A204.1 (cell line): Measurements from ENCODE around the gene GFOD1.
A peak's percentile ranks its signal among the peaks of the same experiment; 100 is the strongest.
"Not testable (repeated sequence)": the region's sequence is repeated elsewhere in the genome, so short reads cannot be mapped to it uniquely, and the experiment has no call there.

Experiments used
- FAIRE-seq: peaks from 2 replicates; lab custom pipeline; 2012; peaks lifted over from hg19 to GRCh38; lab: Jason Lieb, UNC

The GFOD1 gene

DNA sequence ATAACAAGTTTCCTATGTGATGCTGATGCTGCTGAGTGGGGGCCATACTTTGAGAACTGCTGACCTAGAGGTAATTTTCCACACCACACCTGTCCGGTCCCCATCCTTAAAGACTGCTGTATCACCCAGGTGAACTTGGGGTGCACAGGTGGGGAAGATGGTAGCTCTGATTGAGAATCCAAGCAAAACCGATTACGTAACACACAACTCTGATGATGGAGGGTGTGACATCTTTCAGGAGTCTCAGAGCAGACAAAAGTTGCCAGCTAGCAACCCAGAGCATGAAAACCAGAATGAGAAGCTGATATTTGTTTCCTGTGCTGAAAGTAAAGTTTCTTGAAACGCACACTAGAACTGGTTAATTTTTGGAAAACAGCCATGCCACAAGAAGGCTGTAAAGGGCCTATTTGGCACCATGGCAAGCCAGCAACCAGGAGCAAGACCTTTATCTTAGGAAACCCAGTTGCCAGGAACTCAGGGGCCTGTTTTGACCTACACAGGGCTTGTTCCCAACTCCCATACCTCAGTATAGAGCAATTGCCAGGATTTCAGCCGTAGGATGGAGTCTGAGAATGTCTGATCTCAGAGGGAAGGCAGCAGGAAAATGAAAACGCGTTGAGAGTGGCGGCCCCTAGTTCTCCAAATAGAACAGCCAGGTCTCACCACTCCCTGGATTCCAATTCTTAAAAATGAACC is 137.4 kb downstream of the GFOD1 start:
- FAIRE-seq: no peak

- no peak for FAIRE-seq
These were observed 138.9 kb downstream of the GFOD1 start for GRCh38 chr6:13348334-13349113.

- FAIRE-seq: no peak
These were observed 141.2 kb downstream of the GFOD1 start for GRCh38 chr6:13346245-13346644.

- FAIRE-seq: no peak
These were observed 144.9 kb downstream of the GFOD1 start for GRCh38 chr6:13342414-13343019.

DNA sequence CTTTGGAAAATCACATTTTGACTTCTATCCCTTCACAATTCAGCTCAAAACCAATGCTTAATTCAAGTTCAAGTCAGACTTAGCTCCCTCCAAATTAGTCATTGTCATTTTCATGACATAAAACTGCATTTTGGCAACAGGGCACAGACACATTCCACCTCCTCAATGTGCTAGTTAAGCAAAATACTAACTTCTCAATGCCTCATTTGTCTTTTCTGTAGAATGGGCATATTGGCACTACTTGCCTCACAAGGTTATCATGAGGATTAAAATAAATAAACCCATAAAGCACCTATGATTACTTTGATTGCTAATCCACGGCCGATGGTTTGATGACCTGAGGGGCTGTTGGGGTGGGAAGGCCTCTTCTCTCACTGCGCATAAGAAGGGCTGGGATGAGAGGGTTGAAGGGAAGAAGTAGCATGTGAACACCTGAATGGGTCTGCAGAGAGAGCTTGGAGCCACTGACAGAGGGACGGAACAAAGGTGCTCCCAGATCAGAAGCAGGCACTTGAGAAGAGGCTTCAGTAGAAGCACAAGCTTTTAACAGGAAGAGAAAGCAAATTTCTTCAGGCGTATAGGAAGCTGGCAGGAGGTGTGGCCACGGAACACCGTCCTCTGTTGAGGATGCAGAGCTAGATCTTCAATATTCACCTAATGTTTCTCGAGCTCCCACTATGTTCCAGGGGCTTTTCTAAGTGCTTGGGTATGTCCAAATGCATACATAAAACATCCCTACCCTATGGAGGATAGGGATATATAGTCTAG is 147.4 kb downstream of the GFOD1 start:
- FAIRE-seq: no peak

DNA sequence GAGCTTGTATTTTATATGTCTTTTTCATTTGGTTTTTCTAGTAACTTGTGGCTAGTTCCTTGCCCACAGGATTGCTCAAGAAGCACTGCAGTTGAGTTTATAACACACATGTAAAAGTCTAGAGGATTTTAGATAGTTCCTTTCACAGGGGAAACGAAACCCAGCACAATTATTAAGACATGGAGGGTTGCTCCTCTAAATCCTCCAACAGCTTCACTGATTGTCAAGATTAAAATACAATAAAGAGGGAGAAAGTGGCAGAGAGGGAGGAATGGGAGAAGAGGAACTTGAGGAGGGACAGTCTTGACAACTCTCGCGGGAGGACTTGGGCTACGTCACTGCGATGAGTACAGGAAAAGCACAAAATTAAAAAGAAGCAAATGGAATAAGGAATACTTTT is 149.4 kb downstream of the GFOD1 start:
- FAIRE-seq: no peak

- FAIRE-seq: peak; percentile 64
These were observed 150.8 kb downstream of the GFOD1 start for GRCh38 chr6:13336553-13336952.

DNA sequence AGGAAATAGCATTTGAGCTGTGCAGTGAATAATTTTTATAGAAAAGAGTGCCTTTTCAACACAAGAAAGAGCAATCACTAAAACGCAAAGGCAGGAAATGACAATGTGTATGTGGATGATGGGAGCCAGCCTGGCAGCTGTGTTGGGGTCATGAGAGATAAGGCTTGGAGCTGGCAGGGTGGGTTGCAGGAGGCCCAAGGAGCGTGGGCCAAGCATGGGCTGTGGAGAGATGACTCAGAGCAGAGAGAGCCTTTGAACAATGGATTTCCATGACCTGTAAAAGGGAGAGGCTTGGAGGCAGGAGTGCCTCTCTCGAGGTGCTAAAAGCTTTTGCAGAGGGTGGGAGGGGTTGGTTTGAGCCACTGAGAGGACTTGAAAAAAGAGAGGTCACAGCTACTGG is 152.4 kb downstream of the GFOD1 start:
- FAIRE-seq: no peak

GRCh38 chr6:13332349-13332706 is 155.1 kb downstream of the GFOD1 start:
- FAIRE-seq: no peak

DNA sequence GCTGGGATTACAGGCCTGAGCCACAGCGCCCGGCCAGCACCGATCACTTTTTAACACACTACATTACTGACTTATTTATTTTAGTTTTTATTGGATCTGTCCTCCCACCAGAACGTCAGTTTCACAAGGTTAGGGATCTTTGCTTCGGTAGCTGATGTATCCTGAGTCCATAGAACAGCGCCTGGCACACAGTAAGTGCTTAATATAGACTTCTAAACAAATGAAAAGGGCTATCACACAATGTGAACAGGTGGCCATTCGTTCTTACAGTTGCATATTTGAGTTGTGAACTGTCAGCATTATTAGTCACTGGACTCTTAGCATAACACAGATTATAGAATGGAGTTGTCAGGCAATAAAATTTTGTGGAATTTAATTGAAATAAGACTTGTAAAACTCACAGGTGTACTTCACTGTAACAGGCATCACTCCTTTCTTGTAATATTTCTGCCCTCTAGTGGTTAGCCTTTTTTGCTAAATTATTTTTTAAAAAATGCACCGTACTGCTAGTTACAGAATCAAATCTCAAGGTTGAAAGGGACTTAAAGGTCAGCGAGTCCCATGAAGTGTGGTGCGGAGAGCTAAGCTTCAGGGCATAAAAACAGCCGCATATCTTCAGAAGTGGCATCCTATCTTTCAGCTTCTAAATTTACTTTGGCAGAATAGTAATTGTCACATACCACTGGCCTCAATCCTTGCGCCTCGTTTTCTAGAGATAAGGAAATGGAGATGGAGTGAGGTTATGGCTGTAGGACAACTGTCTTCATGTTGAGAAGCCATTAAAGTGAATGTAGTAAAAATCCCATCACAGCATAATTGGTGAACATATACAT is 155.7 kb downstream of the GFOD1 start:
- no peak for FAIRE-seq

GRCh38 chr6:13328875-13329183 is 158.6 kb downstream of the GFOD1 start:
- FAIRE-seq: no peak

DNA sequence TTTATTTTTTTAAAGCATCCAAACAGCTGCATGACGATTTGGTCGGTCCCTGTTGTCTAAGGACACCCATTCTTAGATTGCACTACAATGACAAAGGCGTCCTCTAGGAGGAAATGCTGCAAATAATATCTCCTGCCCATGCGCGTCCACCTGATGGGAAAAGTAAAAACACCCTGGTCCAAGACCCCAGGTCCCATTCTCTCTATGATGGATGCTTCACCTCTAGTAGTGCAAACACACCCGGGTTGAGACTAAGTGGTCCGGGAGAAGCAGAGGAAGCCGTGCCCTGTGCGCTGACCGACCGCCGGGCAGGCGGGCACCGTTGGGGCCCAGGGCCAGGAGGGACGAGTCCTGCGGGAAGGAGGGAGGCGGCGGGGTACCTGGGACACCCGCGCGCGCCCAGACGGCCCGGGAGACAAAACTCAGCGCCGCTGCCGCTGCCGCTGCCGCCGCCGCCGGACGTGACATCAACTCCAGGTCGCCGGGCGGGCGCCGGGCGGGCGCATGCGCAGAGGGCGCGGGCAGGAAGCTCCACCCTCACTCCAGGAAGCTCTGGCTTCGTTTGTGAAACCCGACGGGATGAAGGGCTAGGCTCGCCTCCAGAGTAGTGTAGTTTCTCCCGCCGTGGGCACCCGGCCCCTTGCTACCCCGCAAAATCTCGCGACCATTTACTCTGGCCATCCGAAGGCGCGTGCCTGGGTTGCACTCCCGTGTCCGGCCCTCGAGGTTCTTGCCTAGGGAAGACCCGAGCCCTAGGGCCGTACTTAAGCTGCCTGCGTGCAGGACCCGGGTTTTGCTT is 159.1 kb downstream of the GFOD1 start, which contains the start of gene TBC1D7:
TBC1D7 (minus strand) TSS at position 462 of the 799 bp plus-strand sequence. CDS start 1,639 bp downstream, outside the sequence.
- FAIRE-seq: no peak

- no peak for FAIRE-seq
These were observed 159.7 kb downstream of the GFOD1 start for GRCh38 chr6:13327691-13328075.

- FAIRE-seq: not testable (repeated sequence)
These were observed 161.3 kb downstream of the GFOD1 start for GRCh38 chr6:13326031-13326586.

GRCh38 chr6:13319891-13320564 is 167.4 kb downstream of the GFOD1 start:
- no peak for FAIRE-seq

DNA sequence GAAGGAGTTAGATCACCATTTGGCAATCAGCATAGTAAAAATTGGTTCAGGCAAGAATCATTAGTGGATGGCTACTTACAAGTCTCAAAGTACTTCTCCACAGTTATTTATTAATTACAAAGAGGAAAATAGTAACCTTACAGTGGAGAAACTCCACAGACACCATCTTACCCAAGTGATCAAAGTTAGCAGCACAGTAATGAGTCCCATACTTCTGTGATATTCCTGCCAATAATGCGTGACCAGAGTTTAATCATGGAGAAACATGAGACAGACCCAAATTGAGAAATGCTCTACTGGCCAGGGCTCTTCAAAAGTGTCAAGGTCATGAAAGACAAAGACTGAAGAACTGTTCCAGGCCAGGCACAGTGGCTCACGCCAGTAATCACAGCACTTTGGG is 168.6 kb downstream of the GFOD1 start:
- FAIRE-seq: no peak

DNA sequence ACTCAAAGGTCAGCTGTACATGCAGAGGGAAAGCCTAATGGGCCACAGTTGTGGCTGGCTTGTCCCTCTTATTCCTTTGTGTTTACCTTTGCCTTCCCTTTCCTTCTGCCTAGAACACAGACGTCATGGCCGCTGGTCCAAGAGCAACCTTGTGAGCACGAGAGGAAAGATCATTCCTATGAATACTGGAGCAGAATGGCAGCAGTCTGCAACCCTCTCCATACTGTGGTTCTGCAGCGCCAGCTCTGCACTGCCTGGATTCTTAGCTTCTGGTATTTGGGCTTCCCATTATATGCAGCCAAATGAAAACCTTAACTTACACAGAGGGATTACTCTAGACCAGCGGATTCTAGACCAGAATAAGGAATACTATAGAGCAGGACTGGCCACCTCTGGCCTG is 171.5 kb downstream of the GFOD1 start:
- no peak for FAIRE-seq

GRCh38 chr6:13314806-13315205 is 172.6 kb downstream of the GFOD1 start:
- FAIRE-seq: no peak

GRCh38 chr6:13311155-13311554 is 176.2 kb downstream of the GFOD1 start:
- FAIRE-seq: no peak

GRCh38 chr6:13308332-13308731 is 179.1 kb downstream of the GFOD1 start:
- no peak for FAIRE-seq
